Left forelimb (tissue), 1 donor: ENCODE results near the gene SLC40A1.

Source experiments
- DNase-seq: peaks from one replicate; pipeline ENCODE4 v3.0.0-alpha.2; 2018; ENCODE audit warnings: low spot score

The SLC40A1 gene

GRCh38 chr2:189566046-189566445 lies 14.5 kb downstream of the SLC40A1 start:
- no peak for DNase-seq

DNA sequence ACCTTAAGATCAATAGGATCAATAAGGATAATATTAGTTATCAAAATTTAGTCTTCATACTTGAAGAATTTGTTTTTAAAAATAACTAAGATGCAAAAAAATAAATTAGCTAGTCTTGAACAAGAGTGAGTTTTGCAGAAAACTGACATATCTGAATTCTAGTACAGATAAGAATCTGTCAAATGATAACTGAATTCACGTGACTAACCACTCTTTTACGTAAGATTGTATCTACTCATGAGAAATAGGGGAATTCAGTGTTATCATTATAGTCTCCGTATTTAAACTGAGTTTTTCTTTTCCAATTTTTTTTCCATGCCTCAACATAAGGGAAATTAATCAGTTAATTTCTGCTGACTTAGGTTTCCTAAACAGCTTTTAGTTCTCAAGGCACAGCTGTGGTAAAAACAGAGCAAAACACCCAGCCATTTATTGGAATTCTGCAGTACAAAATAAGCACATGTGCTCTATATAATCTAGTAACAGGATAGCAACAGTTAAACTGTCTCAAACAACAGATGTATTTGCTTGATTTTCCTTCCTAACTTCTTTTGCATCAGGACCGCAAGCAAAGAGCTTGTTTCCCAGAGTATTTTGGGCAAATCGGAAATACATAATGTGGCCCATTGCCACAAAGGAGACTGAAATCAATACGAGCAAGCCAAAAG lies 19.1 kb downstream of the SLC40A1 start:
- no peak for DNase-seq

GRCh38 chr2:189560273-189560586 lies 20.4 kb downstream of the SLC40A1 start:
- no peak for DNase-seq

- DNase-seq, result no peak
These were observed 20.9 kb downstream of the SLC40A1 start for GRCh38 chr2:189559579-189560272.

GRCh38 chr2:189558516-189559272 lies 21.9 kb downstream of the SLC40A1 start:
- no peak for DNase-seq

DNA sequence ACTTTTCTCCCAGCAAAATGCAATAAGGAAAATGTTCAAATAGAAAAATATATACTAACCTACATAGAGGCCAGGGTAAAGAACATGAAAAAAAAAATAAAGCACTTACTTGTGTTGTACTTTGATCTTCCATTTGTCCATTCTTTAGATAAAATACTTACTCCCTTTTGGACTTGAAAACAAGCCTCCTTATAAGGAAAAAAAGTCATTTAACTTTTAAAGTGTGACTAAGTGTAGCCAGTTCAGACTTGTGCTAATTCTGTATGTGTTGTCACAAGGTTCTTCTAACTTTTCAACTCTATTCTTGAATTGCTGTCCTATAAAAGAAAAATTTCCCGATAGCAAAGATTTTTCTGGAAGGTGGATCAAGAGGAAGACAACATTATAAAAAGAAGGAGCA lies 23.2 kb downstream of the SLC40A1 start:
- DNase-seq, result no peak

- DNase-seq, result no peak
These were observed 24.1 kb downstream of the SLC40A1 start for GRCh38 chr2:189556526-189556925.

DNA sequence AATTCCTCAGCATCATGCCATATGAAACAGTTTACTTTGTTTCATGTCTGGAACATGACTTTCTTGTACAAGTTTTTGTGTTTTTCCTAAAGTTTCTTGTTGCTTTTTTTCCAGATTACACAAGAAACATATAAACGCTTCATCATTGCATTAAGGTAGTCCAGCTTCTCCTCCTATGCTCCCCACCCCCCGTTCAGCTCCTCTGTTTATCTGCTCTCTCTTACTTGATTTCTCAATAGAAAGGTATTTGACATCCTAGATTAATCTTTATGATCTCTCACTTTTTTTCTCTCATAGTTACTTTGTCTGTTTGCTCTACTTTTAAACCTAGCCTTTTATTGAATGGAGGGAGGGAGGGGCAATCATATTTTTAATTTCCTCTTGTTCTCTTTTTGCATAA lies 25.4 kb downstream of the SLC40A1 start:
- DNase-seq, result no peak

DNA sequence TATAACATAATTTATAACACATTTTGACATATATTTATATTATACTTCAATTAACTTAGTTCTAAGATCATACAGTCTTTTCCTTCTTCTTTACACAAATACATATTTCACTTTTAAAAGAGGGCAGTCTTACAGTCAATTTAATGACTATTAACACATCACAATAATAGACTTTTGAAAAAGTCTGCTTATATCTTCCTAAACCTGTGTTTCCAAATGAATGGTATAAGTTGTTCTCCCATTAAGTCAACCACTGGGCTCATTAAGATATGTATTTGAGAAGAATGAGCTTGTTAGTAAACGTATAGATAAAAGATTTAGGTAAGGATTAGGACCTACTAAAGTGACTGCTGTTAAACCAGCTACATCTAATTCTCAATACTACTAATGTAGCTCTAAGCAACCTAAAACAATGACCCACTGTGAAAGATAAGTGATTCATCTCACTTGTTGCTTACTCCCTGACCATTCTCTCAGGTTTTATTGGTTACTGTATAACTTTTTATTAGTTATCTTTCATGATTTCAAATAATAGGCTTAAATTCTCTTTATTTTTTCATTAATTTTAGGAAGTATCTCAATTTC lies 27.0 kb downstream of the SLC40A1 start:
- DNase-seq, result no peak

DNA sequence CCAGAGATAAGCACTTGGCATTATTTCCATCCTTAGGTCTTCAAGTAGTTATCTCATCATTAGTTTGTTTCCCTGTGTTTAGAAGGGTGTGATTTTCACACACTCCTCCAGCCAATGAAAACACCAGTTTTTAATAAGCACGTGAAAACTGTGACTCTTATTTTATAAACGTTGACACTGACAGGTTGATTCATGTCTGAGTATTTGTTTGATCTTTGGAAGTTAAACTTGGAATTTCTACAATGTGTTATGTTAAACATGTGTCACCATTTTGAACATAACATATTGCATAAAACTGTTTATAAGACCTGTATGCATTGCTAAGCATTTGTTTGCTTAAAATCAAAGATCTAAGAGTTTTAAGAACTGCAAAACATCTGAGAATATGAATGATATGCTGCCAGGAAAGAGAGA lies 27.6 kb downstream of the SLC40A1 start:
- no peak for DNase-seq

DNA sequence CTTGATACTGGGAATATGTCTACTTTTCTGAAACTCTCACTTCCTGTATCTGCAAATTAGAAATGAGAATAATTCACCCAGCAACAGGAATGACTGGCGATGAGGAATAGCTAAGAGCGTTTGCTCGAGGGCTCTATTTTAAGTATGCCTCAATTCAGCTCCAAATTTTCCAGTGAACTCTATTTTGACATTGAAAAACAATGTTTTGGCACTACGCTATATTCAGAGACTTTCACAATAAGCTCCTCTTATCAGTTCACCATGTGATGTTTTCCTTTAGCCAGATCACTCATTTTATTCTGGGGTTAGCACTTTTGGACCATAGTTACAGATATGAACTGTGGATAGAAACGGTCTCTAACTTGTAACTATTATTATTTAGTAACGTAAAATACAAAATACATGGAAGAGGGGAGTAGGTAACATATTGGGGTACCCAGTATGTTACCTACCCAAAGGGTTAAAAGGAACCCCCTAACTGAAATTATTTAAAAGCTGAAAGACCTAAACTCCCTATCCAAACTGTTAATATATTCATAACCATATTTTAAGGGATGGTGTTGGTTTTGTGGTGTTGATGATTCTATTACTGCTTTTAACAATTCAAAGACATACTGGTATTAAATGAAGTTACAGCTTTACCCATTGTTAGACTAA lies 28.1 kb downstream of the SLC40A1 start:
- no peak for DNase-seq

- DNase-seq, result no peak
These were observed 28.8 kb downstream of the SLC40A1 start for GRCh38 chr2:189551808-189552207.

DNA sequence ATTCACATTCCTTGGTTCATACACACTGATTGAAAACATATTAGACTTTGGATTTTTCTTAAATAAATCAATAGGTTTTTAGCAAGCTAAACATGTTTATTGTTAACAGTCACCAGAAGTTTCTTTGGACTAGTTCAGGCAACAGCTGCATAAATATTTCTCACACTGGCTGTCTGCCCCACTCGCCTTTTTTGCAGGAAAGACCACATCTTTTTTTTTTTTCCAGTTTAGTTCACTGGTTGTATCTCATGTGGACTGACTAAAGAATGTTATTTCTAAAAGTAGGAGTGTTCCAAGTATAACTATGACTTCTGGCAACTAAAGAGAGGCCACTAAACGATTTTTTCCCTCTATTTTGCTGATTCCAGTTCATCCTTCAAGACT lies 31.1 kb downstream of the SLC40A1 start:
- DNase-seq, result no peak

DNA sequence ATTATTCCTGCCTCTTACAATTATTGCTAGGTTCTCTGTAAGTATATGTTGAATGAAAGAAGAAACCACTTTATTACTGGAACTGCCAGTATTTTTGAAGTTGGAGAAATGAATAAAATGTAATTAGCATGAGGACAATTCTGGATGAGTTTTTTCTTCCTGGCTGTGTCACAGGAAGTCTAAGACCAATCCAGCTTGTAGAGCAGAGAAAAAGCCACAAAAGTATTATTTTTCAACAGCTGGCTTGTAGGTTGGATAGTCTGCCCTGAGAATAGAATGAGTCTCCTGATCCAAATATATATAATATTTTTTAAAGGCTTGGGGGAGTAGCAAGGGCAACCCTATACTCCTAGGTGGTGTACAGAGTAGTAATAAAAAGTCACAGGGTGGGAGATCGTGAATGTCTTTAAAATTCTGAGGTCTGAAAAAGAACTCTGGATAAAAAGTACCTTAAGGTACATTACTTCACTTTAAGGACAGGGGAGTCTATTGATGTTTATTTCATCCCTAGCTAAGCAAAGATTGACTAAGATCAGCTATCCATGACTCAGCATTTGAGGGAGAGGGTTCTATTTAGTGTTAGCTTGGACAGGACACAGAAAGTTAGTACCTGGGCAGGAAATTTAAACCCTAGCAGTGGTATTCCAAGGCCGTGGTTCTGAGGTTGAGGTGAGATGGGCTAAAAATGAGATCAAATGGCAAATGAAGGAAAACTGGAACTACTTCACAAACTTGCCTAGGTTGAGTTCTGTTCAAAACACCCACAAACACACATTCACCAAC lies 31.7 kb downstream of the SLC40A1 start:
- no peak for DNase-seq

DNA sequence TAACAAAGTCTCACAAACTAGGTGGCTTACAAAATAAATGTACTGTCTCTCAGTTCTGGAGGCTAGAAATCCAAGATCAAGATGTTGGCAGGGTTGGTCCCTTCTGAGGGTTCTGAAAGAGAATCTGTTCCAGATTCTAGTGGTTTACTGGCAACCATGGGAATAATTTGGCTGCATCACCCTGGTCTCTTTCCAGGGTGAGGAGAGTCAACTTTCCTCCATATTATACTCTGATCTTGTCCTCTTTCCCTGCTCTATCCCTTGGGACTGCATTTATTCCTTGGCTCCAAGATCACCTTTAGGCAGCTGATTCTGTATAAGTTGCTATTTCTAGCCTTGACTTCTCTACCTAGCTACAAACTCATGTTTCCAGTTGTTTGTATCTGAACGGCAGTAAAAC lies 35.2 kb downstream of the SLC40A1 start:
- DNase-seq, result no peak

DNA sequence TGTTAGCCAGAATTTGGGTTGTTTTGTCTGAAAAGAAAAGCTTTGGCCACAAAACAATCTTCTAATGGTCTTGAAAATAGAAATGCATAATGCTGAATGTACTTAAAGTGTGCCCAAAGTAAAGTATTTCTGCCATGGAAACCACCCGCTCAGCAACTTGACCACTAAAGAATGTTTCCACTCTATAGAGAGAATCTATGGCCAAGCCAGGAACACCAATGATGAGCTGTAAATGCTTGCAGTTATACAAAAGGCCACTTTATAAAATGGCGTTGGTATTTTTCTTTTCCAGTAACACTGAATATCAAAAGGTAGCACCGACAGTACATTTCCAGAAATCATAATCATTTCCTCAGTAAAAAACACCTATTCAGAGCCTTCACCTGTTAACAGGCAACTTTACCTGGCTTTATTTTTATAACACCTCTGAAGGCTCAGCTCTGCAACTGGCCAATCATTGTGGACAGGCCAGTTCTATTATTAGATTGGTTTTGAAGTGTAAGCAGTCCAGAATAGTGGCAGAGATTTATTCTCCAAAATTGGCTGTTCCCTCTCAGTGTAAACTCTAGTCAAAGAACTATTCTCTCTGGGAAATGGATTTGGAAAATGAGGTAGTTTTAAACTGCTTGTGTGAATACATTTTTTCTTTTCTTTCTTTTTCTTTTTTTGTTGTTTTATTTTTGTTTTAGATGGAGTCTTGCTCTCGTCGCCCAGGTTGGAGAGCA lies 36.1 kb downstream of the SLC40A1 start:
- DNase-seq, result no peak

- no peak for DNase-seq
These were observed 37.2 kb downstream of the SLC40A1 start for GRCh38 chr2:189543367-189543766.

- no peak for DNase-seq
These were observed 38.3 kb downstream of the SLC40A1 start for GRCh38 chr2:189542145-189542882.

GRCh38 chr2:189541591-189541990 lies 39.0 kb downstream of the SLC40A1 start:
- DNase-seq, result no peak

GRCh38 chr2:189540551-189540950 lies 40.0 kb downstream of the SLC40A1 start:
- DNase-seq, result no peak
